Measurements from ENCODE around the gene CFAP68.
"Not testable (repeated sequence)": the region's sequence is repeated elsewhere in the genome, so short reads cannot be mapped to it uniquely, and the experiment has no call there.

The CFAP68 gene

DNA sequence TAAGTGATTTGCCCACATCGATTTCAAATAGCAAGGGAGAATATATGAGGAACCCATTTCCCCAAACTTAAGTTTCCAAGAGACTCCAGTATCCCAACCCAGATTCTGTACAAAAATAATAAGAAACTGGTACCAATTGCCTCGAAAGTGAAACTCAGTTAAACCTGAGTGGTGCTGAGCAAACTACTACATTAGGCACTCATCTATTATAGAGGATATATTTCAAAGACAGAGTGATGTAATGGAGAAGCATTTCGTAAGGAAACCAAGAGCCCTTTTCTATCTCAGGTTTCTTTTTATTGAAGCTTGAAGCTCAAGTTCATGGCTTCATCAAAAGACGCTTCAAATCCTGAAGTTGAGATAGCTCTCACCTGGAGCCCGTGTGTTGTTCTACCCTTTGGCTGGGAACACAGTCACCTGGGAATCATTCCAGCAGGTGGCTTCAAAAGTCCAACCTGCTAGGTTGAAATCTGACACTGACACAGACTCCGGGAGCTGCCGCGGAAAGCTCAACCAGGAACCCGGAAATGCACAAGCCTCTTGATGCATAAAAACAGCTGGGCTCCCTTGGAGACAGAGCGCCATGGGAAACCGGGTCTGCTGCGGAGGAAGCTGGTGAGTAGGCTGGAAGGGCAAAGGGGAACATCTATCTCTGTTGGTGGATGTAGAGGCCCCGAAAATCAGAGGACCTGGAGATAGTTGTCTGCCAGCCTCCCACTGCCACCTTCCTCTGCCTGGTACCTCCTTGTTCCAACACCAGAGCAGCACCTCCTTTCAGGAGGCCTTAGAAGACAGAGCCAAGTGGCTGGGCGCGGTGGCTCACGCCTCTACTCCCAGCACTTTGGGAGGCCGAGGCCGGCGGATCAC is 39.3 kb downstream of the CFAP68 start, which contains the start of gene C11orf52:
Gene C11orf52, plus strand, starts transcription at position 524 of the 867 bp plus-strand sequence. Its CDS starts 60 bp downstream, at position 584.
- DNase-seq = peak; percentile 54 to 57

DNA sequence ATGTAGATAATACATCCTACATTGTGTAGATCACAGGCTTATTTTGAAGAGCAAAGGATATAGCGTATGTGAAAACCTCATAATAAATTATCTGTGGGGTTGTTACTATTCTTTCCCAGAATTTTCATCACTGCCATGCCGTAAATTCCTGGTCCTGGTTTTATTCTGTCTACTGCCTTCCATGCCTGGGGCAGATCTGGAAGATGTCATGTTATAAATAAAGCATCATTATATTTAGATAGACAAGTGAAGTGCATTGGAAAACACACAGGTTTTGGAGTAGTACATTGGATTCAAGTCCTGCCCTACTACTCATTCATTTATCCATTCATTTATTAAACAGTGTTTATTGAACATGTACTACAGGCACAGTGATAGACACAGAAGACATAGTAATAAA is 41.6 kb downstream of the CFAP68 start:
- DNase-seq = no peak

DNA sequence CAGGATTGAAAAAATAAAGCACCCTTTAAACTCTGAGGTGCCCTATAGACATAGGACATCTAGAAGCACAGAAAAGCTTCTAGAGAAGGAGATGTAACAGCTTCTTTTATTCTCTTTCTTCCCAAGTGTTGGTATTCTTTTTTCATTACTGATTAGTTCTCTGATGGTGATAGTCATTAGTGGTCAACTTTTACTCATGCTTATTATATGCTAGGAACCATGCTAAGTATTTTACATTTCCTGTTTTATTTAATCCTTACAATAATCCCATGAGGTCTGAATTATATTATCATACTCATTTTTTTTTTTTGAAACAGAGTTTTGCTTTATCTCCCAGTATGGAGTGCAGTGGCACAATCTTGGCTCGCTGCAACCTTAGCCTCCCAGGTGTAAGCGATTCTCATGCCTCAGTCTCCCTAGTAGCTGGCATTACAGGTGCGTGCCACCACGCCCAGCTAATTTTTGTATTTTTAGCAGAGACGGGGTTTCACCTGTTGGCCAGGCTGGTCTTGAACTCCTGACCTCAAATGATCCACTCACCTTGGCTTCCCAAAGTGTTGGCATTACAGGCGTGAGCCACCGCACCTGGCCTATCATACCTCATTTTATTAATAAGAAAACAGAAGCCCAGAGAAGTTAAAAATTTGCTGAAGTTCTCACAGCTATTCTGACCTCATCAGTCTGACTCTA is 42.3 kb downstream of the CFAP68 start:
- no peak for DNase-seq

DNA sequence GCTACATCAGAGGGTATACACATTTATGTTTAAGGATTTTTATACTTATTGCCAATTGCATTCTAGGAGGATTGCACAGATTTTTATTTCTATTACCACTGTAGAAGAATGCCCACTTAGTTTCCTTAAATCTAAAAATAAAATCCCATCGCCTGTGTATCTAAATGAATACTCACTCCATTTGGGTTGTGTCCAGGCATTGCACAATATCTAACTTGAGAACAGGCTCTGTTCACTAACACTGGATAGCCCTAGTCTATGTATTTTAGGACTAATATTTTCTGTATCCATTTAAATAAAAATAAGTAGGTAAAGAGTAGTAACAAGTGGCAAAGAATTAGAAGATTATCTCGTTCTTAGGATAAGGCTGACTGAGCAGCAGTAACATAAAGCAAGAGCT is 43.5 kb downstream of the CFAP68 start:
- no peak for DNase-seq

DNA sequence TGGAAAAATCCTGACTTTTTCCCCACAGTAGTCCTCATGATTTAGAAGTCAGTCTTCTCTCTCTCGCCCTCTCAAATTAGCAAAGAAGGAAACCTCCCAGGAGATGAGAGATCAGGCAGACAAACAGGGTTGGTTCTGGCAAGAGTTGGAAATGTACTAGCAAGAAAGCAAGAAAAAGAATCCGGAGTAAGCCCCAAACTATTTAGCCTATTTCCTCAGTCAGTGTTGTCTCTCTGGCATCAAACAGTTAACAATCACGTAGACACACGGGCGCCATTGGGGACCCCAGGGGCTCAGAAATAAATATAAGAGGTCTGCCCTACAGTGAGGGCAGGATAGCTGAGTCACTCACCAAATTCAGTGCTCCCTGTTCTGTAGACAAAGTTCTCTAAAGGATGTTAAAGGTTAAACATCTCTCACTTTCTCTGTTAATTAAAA is 44.0 kb downstream of the CFAP68 start:
- no peak for DNase-seq

DNA sequence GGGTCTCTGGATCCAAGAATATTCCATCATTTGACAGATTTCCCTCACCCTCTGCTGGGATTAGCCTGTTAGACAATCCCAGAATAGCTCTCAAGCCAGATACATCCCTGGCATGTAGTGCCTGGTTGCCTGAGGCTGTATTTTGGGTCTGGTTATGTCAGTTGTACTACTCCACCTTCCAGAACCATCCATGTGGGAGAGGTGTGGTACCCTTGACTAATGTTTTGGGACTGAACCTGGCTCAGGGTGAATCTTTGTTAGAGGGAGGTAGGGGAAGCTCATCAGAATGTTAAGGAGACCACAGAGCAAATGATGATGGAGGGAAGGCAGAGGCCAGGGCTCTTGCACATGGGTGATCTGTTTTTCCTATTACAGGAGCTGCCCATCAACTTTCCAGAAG is 44.6 kb downstream of the CFAP68 start:
- DNase-seq = no peak

DNA sequence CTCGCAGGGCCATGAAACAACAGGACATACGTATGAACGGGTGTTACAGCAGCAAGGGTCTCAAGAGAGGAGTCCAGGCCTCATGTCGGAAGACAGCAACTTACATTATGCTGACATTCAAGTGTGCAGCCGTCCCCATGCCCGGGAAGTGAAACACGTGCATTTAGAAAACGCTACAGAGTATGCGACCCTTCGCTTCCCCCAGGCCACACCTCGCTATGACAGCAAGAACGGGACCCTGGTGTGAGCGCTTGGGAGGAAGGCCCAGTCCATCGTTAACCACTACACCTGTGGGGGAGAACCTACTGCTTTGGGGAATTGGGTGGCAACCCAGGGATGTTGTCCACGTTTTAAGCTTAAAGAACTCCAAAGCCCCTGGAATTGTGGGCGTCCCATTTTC is 46.6 kb downstream of the CFAP68 start:
- DNase-seq = no peak

DNA sequence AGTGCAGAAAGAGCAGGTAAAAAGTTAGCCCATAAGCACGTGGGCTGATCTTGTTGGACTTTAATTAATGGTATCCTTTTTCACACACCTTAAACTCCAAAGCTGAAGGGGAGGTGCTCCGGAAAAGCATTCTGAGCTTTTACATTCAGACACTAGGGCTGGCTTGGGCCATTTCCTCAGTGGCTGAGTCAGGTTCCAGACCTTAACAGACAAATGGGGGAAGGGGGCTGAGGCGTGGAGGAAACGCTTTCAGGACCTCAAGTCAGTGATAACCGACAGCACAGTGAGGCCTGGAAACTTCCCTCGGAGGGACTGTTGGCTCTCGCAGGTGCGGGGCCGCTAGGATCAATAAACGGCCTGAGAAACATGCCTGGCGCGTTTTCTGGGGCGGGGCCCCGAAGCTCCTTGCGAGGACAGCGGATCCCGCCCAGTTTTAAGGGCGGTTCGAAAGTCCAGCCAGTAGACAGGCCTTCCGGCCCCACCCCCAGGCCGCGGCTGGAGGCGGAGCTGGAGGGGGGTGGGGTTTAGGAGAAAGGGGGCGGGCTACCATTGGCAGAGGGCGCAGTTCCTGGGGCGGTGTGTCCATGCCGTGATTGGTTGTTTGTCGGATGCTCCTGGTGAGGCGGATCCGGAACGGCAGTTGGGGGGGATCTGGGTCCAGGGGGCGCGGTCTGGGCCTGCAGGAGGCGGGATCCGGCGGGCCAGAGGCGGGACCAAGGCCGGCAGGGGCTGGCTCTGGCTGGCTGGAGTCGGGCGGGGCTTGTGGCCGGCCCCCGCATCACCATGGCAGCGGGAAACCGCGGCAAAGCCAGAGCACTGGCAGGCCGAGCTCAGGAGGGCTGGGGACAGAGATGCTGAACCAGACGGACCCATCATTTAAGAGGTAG is 47.4 kb downstream of the CFAP68 start:
- peak; percentile 98 to 99 for DNase-seq

DNA sequence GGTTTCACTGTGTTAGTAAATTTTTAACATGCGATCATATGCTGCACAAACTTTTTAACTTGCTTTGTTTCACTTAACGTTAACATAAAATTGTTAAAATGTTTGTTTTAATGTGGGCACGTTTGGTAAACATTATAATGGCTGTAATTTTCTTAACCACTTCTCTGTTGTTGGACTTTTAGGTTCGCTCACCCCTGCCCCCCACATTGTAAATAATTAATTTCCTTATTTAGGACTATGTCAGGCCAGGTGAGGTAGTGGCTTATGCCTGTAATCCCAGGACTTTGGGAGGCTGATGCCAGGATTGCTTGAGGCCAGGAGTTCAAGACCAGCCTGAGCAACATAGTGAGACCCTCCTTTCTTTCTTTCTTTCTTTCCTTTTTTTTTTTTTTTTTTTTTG is 51.1 kb downstream of the CFAP68 start:
- no peak for DNase-seq

DNA sequence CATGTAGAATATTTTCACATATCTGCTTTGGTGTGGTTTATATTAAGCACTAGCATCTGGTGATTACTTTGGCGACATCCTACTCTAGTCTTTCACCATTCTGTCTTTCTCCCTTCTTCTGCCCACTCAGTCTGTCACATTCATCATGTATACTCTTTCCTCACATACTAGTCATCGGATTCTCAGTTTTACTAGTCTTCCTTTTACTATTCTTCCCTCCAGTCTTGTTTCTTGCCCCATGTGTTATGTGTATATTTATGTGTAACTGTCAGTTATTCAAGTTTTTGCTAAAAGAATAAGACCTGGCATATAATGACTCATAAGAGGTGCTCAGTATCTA is 53.2 kb downstream of the CFAP68 start:
- no peak for DNase-seq

DNA sequence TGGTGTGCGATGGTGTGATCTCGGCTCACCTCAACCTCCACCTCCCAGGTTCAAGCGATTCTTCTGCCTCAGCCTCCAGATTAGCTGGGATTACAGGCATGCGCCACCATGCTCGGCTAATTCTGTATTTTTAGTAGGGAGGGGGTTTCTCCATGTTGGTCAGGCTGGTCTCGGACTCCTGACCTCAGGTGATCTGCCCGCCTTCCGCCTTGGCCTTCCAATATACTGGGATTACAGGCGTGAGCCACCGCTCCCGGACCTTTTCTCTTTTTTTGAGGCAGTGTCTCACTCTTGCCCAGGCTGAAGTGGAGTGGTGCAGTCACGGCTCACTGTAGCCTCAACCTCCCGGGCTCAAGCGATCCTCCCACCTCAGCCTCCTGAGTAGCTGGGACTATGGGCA is 53.8 kb downstream of the CFAP68 start:
- DNase-seq = not testable (repeated sequence)

DNA sequence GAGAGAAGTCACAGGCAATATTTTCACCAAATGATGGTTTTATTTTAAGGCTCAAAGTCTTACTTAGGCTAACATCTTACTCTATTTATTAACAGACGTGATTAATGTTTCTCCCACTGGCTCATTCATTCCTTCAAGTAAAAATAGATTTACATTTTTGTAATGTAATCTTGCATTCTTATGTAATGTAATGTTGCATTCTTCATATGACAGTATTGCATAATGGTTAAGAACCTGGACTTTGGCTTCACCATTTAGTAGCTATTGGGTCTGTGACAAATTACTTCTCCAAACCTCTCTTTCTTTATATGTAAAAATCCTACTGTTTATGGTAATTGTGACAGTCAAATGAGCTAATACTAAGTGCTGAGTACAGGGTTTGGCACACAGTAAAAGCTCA is 54.5 kb downstream of the CFAP68 start:
- DNase-seq = no peak

DNA sequence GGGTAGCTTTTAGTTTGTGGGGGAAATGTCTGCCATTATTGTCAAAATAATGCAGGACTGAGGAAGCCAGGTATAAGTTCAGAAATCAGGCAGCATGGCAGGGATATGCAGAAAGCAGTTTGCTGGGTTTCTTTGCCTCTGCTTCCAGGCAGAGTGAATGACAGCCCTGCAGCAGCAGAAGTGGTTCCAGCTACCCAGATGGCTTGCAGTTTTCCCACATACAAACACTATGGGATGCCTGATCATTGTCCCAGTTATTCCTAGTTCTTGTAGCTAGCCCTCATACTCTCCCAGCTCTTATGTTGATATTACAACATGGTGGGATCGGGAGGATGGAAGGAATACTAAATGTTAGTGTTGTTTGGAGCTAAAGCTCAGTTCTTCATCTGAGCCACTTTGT is 55.0 kb downstream of the CFAP68 start:
- no peak for DNase-seq

Data from NCI-H1930 (cell line).